ENCODE measurements around the gene QTRT2. TPM values are rescaled to one million over a fixed set of nuclear protein-coding genes. Genes with fewer than 3 reads are reported as not detected.

QTRT2 gene
- total RNA-seq, 1 experiment from 2014 or later: 56.9 TPM

DNA sequence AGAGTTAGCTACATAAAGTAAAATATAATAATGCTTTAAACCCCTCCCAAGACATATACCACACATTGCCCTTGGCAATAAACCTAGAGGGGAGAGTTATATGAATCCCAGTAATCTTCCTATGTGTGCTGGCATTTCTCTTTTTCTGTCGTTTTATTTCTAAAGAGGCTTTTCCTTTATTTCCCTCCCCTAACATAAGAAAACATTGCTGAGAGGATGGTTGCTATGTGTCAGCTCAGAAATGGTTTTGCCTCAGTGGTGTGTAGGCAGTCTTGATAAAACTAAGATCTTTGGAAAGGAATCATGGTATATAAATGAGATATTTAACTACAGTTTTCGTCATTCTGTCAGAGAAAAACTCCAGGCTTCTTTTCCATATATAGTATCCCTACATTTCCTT lies 30.2 kb upstream of the QTRT2 start:
- Histone ChIP-seq H3K4me3 (ENCODE audit: low read length) (no peak overlapping the region), H3K36me3 (ENCODE audit: insufficient read depth, low read length) (no peaks in the 10 kb centered on the region), H3K9me3 (ENCODE audit: low read length) (no peaks in the 10 kb centered on the region), H4K20me1 (ENCODE audit: insufficient read depth, low read depth, low read length) (no peaks in the 10 kb centered on the region), H3K9me2 (replicated peaks; ENCODE audit: insufficient read depth, low read length) (no peaks in the 10 kb centered on the region), H3K4me1 (ENCODE audit: low read length) (peaks cover 8% of the 10 kb centered on the region), H2AFZ (ENCODE audit: low read length) (no peak overlapping the region), H3K79me2 (ENCODE audit: low read length) (no peaks in the 10 kb centered on the region), H3K4me2 (ENCODE audit: low read depth, low read length, poor library complexity, severe bottlenecking) (no peak overlapping the region), H3K27ac (ENCODE audit: low read length) (no peak overlapping the region), H3K27me3 (ENCODE audit: low read length) (no peaks in the 10 kb centered on the region), H3K9ac (ENCODE audit: low read length) (no peak overlapping the region)
- DNase-seq: no peak

DNA sequence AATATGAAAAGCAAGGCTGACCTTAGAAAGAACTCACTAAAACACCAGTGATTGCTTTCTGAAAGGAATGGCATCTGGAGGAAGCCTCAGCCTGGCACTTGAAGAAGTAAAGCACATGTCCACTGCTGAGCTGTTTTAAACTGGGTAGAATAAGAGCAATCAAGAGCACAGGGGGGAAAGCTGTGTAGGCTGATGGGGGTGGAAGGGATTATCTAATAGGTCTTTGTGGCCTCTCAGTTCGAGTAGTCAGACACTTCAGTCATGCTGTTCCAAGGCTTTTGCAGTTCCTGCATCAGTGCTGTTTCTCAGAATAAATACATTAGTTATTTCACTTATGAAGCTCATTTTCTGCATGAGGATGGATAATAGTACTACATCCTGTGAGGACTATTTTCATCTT lies 22.8 kb upstream of the QTRT2 start:
- H3K27ac ChIP-seq (ENCODE audit: low read length): no peak overlapping the region
- H3K9me2 ChIP-seq (replicated peaks; ENCODE audit: insufficient read depth, low read length): no peaks in the 10 kb centered on the region
- H3K4me1 ChIP-seq (ENCODE audit: low read length): no peaks in the 10 kb centered on the region

DNA sequence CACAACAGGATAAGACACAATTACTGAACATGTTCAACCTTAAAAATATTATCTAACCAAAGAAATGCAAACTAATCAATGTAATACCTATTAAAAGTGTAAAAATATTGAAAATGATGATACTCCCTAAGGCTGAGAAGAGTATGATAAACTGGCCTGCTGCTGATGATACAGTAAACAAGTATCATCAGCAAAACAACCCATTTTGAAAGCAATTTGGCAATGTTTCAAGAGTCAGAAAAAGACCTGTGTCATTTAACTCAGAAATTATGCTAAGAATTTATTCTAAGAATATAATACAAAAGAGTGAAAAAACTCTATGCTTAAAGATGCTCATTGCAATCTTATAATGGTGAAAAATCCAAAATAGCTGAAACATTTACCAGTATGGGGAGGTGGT lies 22.3 kb upstream of the QTRT2 start:
- Histone ChIP-seq H3K27me3 (ENCODE audit: low read length) (no peaks in the 10 kb centered on the region), H3K9me3 (ENCODE audit: low read length) (no peaks in the 10 kb centered on the region), H4K20me1 (ENCODE audit: insufficient read depth, low read depth, low read length) (no peaks in the 10 kb centered on the region)

More for the DNA sequence above, 22.8 kb upstream of the QTRT2 start:
- H3K9ac ChIP-seq (ENCODE audit: low read length): no peak overlapping the region
- no peak overlapping the region for H3K4me2 ChIP-seq (ENCODE audit: low read depth, low read length, poor library complexity, severe bottlenecking)
- DNase-seq: no peak
- H3K9me3 ChIP-seq (ENCODE audit: low read length): no peaks in the 10 kb centered on the region
- H3K79me2 ChIP-seq (ENCODE audit: low read length): no peaks in the 10 kb centered on the region
- H3K27me3 ChIP-seq (ENCODE audit: low read length): no peaks in the 10 kb centered on the region
- H3K36me3 ChIP-seq (ENCODE audit: insufficient read depth, low read length): no peaks in the 10 kb centered on the region
- no peak overlapping the region for H2AFZ ChIP-seq (ENCODE audit: low read length)
- H4K20me1 ChIP-seq (ENCODE audit: insufficient read depth, low read depth, low read length): no peaks in the 10 kb centered on the region
- H3K4me3 ChIP-seq (ENCODE audit: low read length): no peak overlapping the region

DNA sequence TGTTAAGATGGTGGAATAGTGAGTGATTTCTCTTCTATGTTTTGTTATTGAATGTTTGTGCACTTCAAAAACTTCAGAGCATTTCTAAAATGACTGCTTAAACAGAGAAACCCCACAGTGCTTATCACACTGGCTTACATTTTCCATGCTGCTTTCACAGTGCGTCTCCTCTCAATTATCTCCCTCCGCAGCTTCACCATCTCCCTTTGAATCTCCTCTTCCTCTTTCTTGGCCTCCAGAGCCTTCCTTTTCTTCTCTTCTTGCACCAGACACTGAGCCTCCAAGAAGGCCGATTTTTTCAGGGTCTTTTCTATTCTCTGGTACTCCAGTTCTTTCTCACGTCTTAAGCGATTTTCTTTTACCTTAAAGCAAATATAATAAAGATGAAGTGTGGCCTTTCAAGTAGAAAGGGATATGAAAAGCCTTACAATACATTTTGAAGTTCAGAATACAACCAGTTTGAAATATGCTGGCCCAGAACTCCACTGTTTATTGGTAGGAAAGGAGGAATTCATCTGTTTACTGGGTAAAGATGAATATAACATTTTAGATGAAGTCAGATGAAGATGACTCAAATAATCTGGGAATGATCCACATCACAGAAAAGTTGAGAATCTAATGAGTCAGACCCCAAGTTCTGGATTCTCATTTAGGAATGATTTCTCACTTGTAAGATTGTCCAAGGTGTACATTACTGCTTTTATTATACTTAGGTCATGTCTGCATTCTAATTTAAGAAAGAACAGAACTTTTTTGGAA lies 21.6 kb upstream of the QTRT2 start:
- no peak overlapping the region for H3K4me3 ChIP-seq (ENCODE audit: low read length)
- no peak overlapping the region for H2AFZ ChIP-seq (ENCODE audit: low read length)
- H3K9ac ChIP-seq (ENCODE audit: low read length): no peak overlapping the region
- no peaks in the 10 kb centered on the region for H3K4me1 ChIP-seq (ENCODE audit: low read length)
- H3K79me2 ChIP-seq (ENCODE audit: low read length): no peaks in the 10 kb centered on the region
- H3K27ac ChIP-seq (ENCODE audit: low read length): no peak overlapping the region
- H3K9me2 ChIP-seq (replicated peaks; ENCODE audit: insufficient read depth, low read length): no peaks in the 10 kb centered on the region
- no peak overlapping the region for H3K4me2 ChIP-seq (ENCODE audit: low read depth, low read length, poor library complexity, severe bottlenecking)
- no peaks in the 10 kb centered on the region for H3K36me3 ChIP-seq (ENCODE audit: insufficient read depth, low read length)
- H3K27me3 ChIP-seq (ENCODE audit: low read length): no peaks in the 10 kb centered on the region
- no peaks in the 10 kb centered on the region for H4K20me1 ChIP-seq (ENCODE audit: insufficient read depth, low read depth, low read length)
- no peaks in the 10 kb centered on the region for H3K9me3 ChIP-seq (ENCODE audit: low read length)
- DNase-seq: no peak

More for the DNA sequence above, 22.3 kb upstream of the QTRT2 start:
- no peak overlapping the region for H3K27ac ChIP-seq (ENCODE audit: low read length)
- DNase-seq: no peak
- H3K4me2 ChIP-seq (ENCODE audit: low read depth, low read length, poor library complexity, severe bottlenecking): no peak overlapping the region
- no peaks in the 10 kb centered on the region for H3K79me2 ChIP-seq (ENCODE audit: low read length)
- no peak overlapping the region for H3K4me3 ChIP-seq (ENCODE audit: low read length)
- no peaks in the 10 kb centered on the region for H3K4me1 ChIP-seq (ENCODE audit: low read length)
- H3K36me3 ChIP-seq (ENCODE audit: insufficient read depth, low read length): no peaks in the 10 kb centered on the region
- H2AFZ ChIP-seq (ENCODE audit: low read length): no peak overlapping the region
- no peak overlapping the region for H3K9ac ChIP-seq (ENCODE audit: low read length)
- no peaks in the 10 kb centered on the region for H3K9me2 ChIP-seq (replicated peaks; ENCODE audit: insufficient read depth, low read length)

DNA sequence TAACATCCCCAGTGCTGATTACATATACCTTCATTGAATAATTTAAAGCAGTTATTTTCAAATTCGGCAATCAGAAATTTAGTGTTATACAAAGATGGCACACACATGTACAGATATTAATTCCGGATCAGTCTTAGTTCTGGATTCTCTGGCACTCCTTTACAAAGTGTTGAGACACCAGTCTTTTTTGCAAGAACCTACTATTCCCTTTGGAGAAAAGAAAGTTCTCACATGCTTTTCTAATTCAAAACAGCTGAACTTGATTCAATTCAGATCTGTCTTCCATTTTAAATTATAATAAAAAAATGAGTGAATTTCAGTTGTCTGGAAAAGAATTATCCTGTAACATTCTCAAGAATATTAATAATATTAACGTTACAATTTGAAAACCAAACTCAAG lies 20.6 kb upstream of the QTRT2 start:
- DNase-seq: no peak
- Histone ChIP-seq H3K9me3 (ENCODE audit: low read length) (no peaks in the 10 kb centered on the region), H3K27me3 (ENCODE audit: low read length) (no peaks in the 10 kb centered on the region), H3K36me3 (ENCODE audit: insufficient read depth, low read length) (no peaks in the 10 kb centered on the region), H3K79me2 (ENCODE audit: low read length) (no peaks in the 10 kb centered on the region), H3K4me2 (ENCODE audit: low read depth, low read length, poor library complexity, severe bottlenecking) (no peak overlapping the region), H3K9ac (ENCODE audit: low read length) (no peak overlapping the region), H3K27ac (ENCODE audit: low read length) (no peak overlapping the region), H3K4me3 (ENCODE audit: low read length) (no peak overlapping the region), H2AFZ (ENCODE audit: low read length) (no peak overlapping the region), H3K4me1 (ENCODE audit: low read length) (no peaks in the 10 kb centered on the region), H3K9me2 (replicated peaks; ENCODE audit: insufficient read depth, low read length) (no peaks in the 10 kb centered on the region), H4K20me1 (ENCODE audit: insufficient read depth, low read depth, low read length) (no peaks in the 10 kb centered on the region)

DNA sequence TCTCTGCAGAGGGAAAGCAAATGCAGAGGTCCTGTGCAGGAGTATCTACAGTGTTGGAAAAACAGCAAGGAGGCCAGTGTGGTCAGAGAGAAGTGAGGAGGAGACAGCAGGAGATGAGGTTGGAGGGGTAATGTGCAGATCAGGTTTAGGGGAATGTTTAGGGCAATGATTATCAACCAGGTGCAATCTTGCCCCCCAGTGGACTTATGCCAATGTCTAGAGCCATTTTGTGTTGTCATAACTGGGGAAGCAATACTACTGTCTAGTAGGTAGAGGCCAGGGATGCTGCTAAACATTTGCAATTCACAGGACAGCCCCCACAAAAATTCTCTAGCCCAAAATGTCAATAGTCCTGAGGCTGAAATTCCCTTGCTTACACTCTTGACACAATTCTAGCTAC lies 13.3 kb upstream of the QTRT2 start:
- H3K4me2 ChIP-seq (ENCODE audit: low read depth, low read length, poor library complexity, severe bottlenecking): no peak overlapping the region
- no peak overlapping the region for H3K27ac ChIP-seq (ENCODE audit: low read length)
- no peaks in the 10 kb centered on the region for H3K79me2 ChIP-seq (ENCODE audit: low read length)
- no peaks in the 10 kb centered on the region for H3K36me3 ChIP-seq (ENCODE audit: insufficient read depth, low read length)
- H3K9me3 ChIP-seq (ENCODE audit: low read length): no peaks in the 10 kb centered on the region
- no peak overlapping the region for H3K9ac ChIP-seq (ENCODE audit: low read length)
- H3K9me2 ChIP-seq (replicated peaks; ENCODE audit: insufficient read depth, low read length): no peaks in the 10 kb centered on the region
- DNase-seq: peak; percentile 56
- H2AFZ ChIP-seq (ENCODE audit: low read length): no peak overlapping the region
- H3K4me1 ChIP-seq (ENCODE audit: low read length): no peaks in the 10 kb centered on the region
- no peaks in the 10 kb centered on the region for H3K27me3 ChIP-seq (ENCODE audit: low read length)
- H3K4me3 ChIP-seq (ENCODE audit: low read length): no peak overlapping the region
- no peaks in the 10 kb centered on the region for H4K20me1 ChIP-seq (ENCODE audit: insufficient read depth, low read depth, low read length)

DNA sequence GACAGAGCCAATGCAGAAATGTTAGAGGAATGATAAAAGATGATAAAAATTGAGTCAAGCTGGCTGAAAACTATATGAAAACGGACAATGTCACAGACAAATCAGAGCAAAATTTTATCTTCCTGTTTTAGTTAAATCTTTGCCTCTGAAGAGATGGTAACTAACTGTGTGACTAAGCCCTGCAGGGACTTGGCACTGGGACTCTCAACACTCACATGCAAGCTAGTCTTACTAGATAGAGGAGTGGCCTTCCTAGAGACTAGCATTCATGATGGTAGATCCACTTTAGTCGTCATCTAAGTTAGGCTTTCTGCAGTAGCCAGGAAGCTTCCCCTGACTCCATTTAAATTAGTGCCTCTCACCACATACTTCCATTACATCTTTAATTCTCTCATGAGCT lies 4.3 kb upstream of the QTRT2 start:
- Histone ChIP-seq H4K20me1 (ENCODE audit: insufficient read depth, low read depth, low read length) (no peaks in the 10 kb centered on the region), H3K4me3 (ENCODE audit: low read length) (no peak overlapping the region), H3K9me3 (ENCODE audit: low read length) (no peaks in the 10 kb centered on the region), H3K4me1 (ENCODE audit: low read length) (peaks cover 8% of the 10 kb centered on the region), H3K9me2 (replicated peaks; ENCODE audit: insufficient read depth, low read length) (no peaks in the 10 kb centered on the region), H3K9ac (ENCODE audit: low read length) (no peak overlapping the region), H3K27ac (ENCODE audit: low read length) (no peak overlapping the region), H3K27me3 (ENCODE audit: low read length) (no peaks in the 10 kb centered on the region), H3K4me2 (ENCODE audit: low read depth, low read length, poor library complexity, severe bottlenecking) (no peak overlapping the region), H3K79me2 (ENCODE audit: low read length) (peaks cover 6% of the 10 kb centered on the region), H2AFZ (ENCODE audit: low read length) (no peak overlapping the region), H3K36me3 (ENCODE audit: insufficient read depth, low read length) (no peaks in the 10 kb centered on the region)
- no peak for DNase-seq

DNA sequence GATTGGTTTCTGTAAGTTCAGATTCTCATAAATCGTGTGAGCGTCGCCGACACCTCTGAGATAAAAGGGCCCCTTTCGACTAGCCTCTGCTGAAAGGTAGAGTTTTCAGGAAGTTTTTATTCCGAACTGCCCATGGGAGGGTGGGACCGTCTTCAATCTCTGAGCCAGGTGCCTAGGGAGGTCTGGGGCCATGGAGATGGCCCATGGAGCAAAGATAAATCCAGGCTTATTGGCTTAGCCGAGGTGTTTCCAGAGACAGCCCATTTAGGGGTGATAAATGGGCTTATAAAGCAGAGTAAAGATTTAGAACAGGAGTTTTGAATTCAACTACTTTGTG lies 442 bp downstream of the QTRT2 start:
- Histone ChIP-seq H3K27ac (ENCODE audit: low read length) (peak overlapping the region; percentile 56), H4K20me1 (ENCODE audit: insufficient read depth, low read depth, low read length) (no peaks in the 10 kb centered on the region), H2AFZ (ENCODE audit: low read length) (peak overlapping the region; percentile 69; the same call in 1 of the 2 replicates), H3K9me2 (replicated peaks; ENCODE audit: insufficient read depth, low read length) (no peaks in the 10 kb centered on the region), H3K4me1 (ENCODE audit: low read length) (peaks cover 35% of the 10 kb centered on the region), H3K9me3 (ENCODE audit: low read length) (no peaks in the 10 kb centered on the region), H3K36me3 (ENCODE audit: insufficient read depth, low read length) (peaks cover 11% of the 10 kb centered on the region; the same call in 1 of the 2 replicates), H3K79me2 (ENCODE audit: low read length) (peaks cover 54% of the 10 kb centered on the region), H3K27me3 (ENCODE audit: low read length) (no peaks in the 10 kb centered on the region), H3K4me3 (ENCODE audit: low read length) (peak overlapping the region; percentile 91), H3K9ac (ENCODE audit: low read length) (peak overlapping the region; percentile 78), H3K4me2 (ENCODE audit: low read depth, low read length, poor library complexity, severe bottlenecking) (peak overlapping the region; percentile 87)
- DNase-seq: no peak

Measured in Karpas-422 (cell line).